ENCODE results near the gene OR10J1. TPM values are rescaled to one million over a fixed set of nuclear protein-coding genes. Genes with fewer than 3 reads are reported as not detected.

The OR10J1 gene
- total RNA-seq = not detected
- polyA plus RNA-seq = not detected

DNA sequence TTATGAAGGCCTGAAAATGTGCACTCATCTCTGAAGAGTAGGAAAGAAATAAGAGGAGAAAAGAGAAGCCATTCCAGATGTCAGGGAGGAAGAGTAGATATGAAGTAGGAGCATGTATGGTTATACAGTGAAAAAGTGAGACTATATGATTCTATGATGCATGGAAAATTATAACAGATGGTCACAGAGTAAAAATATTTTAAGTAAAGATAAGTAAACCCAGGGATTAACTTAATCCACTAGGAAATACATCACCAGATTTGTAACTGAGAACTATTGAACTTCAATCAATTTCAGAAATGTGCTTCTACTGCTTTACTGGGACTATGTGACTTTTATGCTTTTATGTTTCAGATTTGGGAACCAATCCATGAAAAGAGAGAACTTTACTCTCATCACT is at the start of gene OR10J1:
Gene OR10J1, plus strand, starts transcription at position 301 of the 400 bp plus-strand sequence. Its CDS starts 70 bp downstream, at position 371.
- no peak within 1 kb of the TSS for H3K27ac ChIP-seq (ENCODE audit: insufficient read depth, low read length, poor library complexity, severe bottlenecking)
- H3K9me3 ChIP-seq (ENCODE audit: control insufficient read depth in 2 of 2, low read length in 2 of 2) = no peaks in the 10 kb centered on the region
- H3K4me1 Mint-ChIP-seq = no peaks in the 10 kb centered on the region
- no peaks in the 10 kb centered on the region for H3K9me3 Mint-ChIP-seq
- ATAC-seq (ENCODE audit: low read depth in 2 of 2) (no peak), DNase-seq (no peak)
- no peak within 1 kb of the TSS for H3K4me3 Mint-ChIP-seq
- H3K27me3 Mint-ChIP-seq = no peaks in the 10 kb centered on the region
- H3K27me3 ChIP-seq (ENCODE audit: control insufficient read depth, insufficient read depth, low read length) = no peaks in the 10 kb centered on the region
- H3K36me3 Mint-ChIP-seq = no peaks in the 10 kb centered on the region
- H3K36me3 ChIP-seq (ENCODE audit: control insufficient read depth, insufficient read depth, low read length) = no peaks in the 10 kb centered on the region
- H3K4me1 ChIP-seq (ENCODE audit: control insufficient read depth, insufficient read depth, low read length, poor library complexity, severe bottlenecking) = no peaks in the 10 kb centered on the region
- no peak within 1 kb of the TSS for H3K27ac Mint-ChIP-seq
- H3K4me3 ChIP-seq (ENCODE audit: low read depth, low read length) = no peak within 1 kb of the TSS

DNA sequence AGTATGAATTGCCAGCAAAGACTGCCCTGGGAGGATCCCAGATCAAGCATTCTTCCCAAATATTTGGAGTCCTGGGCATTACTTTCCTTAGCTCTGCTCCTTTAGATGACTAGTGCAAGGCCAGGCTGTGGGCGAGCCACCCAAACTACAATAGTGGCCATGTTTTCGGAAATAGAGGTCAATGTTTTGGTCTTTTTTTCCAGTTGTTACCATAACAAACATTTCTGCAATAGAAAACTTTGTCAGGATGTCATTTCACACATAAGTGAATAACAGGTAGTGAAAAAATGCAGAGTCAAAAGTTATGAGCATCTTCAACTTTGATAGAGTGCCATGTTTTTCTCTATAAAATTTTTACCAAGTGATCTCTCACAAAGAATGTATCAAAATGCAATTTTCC is 32.7 kb upstream of the OR10J1 start:
- ATAC-seq (ENCODE audit: low read depth in 2 of 2) = no peak

DNA sequence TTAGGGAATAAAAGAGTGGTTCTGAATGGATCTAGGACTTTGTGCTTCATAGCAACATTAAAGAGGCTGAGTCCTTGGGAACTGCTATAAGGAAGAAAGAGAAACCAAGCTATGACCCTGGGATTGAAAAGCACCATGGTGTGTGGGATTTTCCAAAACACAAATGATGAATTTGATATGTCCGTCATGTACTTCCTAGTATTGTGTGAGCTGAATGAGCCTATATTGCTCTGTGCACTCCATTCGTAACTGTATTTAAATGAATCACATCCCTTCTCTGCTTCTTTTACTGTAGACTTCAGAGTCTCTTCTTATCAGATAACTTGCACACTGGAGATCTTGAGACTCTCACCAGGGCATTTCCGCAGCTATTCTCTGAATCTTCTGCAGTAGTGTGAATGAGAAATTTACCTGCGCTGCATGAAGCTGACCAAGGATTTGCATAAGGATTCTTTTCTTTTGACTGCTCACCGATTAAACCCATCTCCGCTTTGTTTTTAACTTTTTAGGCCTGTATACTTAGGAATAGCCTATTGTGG is 30.6 kb upstream of the OR10J1 start:
- Mint-ChIP-seq H3K27ac (no peak overlapping the region), H3K9me3 (peaks cover 0 to 11% (median 2%) of the 10 kb centered on the region in 7 donors), H3K4me1 (no peaks in the 10 kb centered on the region), H3K27me3 (no peaks in the 10 kb centered on the region), H3K36me3 (no peaks in the 10 kb centered on the region), H3K4me3 (no peak overlapping the region)
- no peak for ATAC-seq (ENCODE audit: low read depth in 2 of 2)
- Histone ChIP-seq H3K27ac (ENCODE audit: insufficient read depth, low read length, poor library complexity, severe bottlenecking) (no peak overlapping the region), H3K36me3 (ENCODE audit: control insufficient read depth, insufficient read depth, low read length) (no peaks in the 10 kb centered on the region), H3K4me1 (ENCODE audit: control insufficient read depth, insufficient read depth, low read length, poor library complexity, severe bottlenecking) (no peaks in the 10 kb centered on the region), H3K27me3 (ENCODE audit: control insufficient read depth, insufficient read depth, low read length) (no peaks in the 10 kb centered on the region), H3K9me3 (ENCODE audit: control insufficient read depth in 2 of 2, low read length in 2 of 2) (no peaks in the 10 kb centered on the region), H3K4me3 (ENCODE audit: low read depth, low read length) (no peak overlapping the region)
- no peak for DNase-seq

More for the DNA sequence above, 32.7 kb upstream of the OR10J1 start:
- peaks cover 0 to 6% (median 3%) of the 10 kb centered on the region in 7 donors for H3K9me3 Mint-ChIP-seq
- Histone ChIP-seq H3K4me3 (ENCODE audit: low read depth, low read length) (no peak overlapping the region), H3K4me1 (ENCODE audit: control insufficient read depth, insufficient read depth, low read length, poor library complexity, severe bottlenecking) (no peaks in the 10 kb centered on the region), H3K36me3 (ENCODE audit: control insufficient read depth, insufficient read depth, low read length) (no peaks in the 10 kb centered on the region), H3K27me3 (ENCODE audit: control insufficient read depth, insufficient read depth, low read length) (no peaks in the 10 kb centered on the region), H3K27ac (ENCODE audit: insufficient read depth, low read length, poor library complexity, severe bottlenecking) (no peak overlapping the region), H3K9me3 (ENCODE audit: control insufficient read depth in 2 of 2, low read length in 2 of 2) (no peaks in the 10 kb centered on the region)
- H3K36me3 Mint-ChIP-seq = no peaks in the 10 kb centered on the region
- DNase-seq = no peak
- no peaks in the 10 kb centered on the region for H3K4me1 Mint-ChIP-seq
- H3K27me3 Mint-ChIP-seq = no peaks in the 10 kb centered on the region
- no peak overlapping the region for H3K27ac Mint-ChIP-seq
- no peak overlapping the region for H3K4me3 Mint-ChIP-seq

- DNase-seq = no peak
- H3K4me1 Mint-ChIP-seq = no peaks in the 10 kb centered on the region
- H3K9me3 Mint-ChIP-seq = peaks cover 0 to 23% (median 10%) of the 10 kb centered on the region in 7 donors
- H3K4me1 ChIP-seq (ENCODE audit: control insufficient read depth, insufficient read depth, low read length, poor library complexity, severe bottlenecking) = no peaks in the 10 kb centered on the region
- no peak overlapping the region for H3K27ac Mint-ChIP-seq
- H3K9me3 ChIP-seq (ENCODE audit: control insufficient read depth in 2 of 2, low read length in 2 of 2) = peaks cover 5 to 10% of the 10 kb centered on the region in 2 experiments
- no peaks in the 10 kb centered on the region for H3K36me3 ChIP-seq (ENCODE audit: control insufficient read depth, insufficient read depth, low read length)
- H3K27me3 ChIP-seq (ENCODE audit: control insufficient read depth, insufficient read depth, low read length) = no peaks in the 10 kb centered on the region
- no peak overlapping the region for H3K4me3 Mint-ChIP-seq
- ATAC-seq (ENCODE audit: low read depth in 2 of 2) = no peak
- no peaks in the 10 kb centered on the region for H3K36me3 Mint-ChIP-seq
- H3K27me3 Mint-ChIP-seq = no peaks in the 10 kb centered on the region
- no peak overlapping the region for H3K27ac ChIP-seq (ENCODE audit: insufficient read depth, low read length, poor library complexity, severe bottlenecking)
- H3K4me3 ChIP-seq (ENCODE audit: low read depth, low read length) = no peak overlapping the region
Measured at GRCh38 chr1:159421821-159422220, 17.7 kb upstream of the OR10J1 start.

- no peaks in the 10 kb centered on the region for H3K36me3 ChIP-seq (ENCODE audit: control insufficient read depth, insufficient read depth, low read length)
- no peaks in the 10 kb centered on the region for H3K9me3 ChIP-seq (ENCODE audit: control insufficient read depth in 2 of 2, low read length in 2 of 2)
- no peaks in the 10 kb centered on the region for H3K36me3 Mint-ChIP-seq
- ATAC-seq (ENCODE audit: low read depth in 2 of 2) (no peak), DNase-seq (no peak)
- no peak overlapping the region for H3K4me3 ChIP-seq (ENCODE audit: low read depth, low read length)
- no peaks in the 10 kb centered on the region for H3K4me1 ChIP-seq (ENCODE audit: control insufficient read depth, insufficient read depth, low read length, poor library complexity, severe bottlenecking)
- H3K9me3 Mint-ChIP-seq = no peaks in the 10 kb centered on the region
- H3K27me3 ChIP-seq (ENCODE audit: control insufficient read depth, insufficient read depth, low read length) = no peaks in the 10 kb centered on the region
- H3K27ac ChIP-seq (ENCODE audit: insufficient read depth, low read length, poor library complexity, severe bottlenecking) = no peak overlapping the region
- H3K4me1 Mint-ChIP-seq = no peaks in the 10 kb centered on the region
- no peak overlapping the region for H3K27ac Mint-ChIP-seq
- H3K27me3 Mint-ChIP-seq = no peaks in the 10 kb centered on the region
- no peak overlapping the region for H3K4me3 Mint-ChIP-seq
Measured at GRCh38 chr1:159428536-159428935, 11.0 kb upstream of the OR10J1 start.

DNA sequence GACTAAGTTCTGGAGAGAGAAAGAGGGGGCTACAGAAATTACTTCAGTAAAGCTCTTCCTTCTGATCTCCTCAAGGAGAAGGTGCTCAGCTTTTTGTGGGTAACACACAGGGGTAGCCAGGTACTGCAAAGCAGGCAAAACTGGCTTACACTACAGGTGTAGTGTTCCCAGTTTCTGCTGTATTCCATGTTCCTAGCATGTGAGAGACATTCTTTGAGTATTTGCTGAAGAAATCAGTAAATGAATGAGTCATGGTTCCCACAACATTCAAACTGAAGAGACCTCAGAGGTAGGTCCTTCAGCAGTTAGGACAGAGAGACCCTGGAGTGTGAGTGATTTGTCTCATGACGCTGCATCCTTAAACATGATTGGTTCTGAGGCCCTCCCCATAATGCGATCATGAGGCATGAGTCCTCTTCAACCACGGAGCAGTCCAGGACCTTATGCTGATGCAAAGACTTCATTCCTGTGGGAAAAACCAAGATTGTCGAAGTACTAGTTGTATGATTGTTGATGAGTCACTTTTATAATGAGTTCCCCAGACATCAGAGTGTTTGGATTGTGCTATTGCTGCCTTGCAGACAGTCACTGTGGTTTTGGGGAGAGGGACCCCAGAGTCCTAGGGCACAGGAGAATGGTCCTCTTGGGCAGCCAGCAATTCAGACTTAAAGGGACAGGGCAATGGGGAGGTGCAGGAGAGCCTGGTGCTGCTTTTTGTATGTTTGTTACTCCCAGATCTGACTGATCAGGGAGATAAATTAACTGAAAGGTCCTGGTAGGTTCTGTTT is 10.3 kb upstream of the OR10J1 start:
- DNase-seq (no peak), ATAC-seq (ENCODE audit: low read depth in 2 of 2) (no peak)
- no peaks in the 10 kb centered on the region for H3K4me1 Mint-ChIP-seq
- Histone ChIP-seq H3K4me1 (ENCODE audit: control insufficient read depth, insufficient read depth, low read length, poor library complexity, severe bottlenecking) (no peaks in the 10 kb centered on the region), H3K27ac (ENCODE audit: insufficient read depth, low read length, poor library complexity, severe bottlenecking) (no peak overlapping the region), H3K27me3 (ENCODE audit: control insufficient read depth, insufficient read depth, low read length) (no peaks in the 10 kb centered on the region), H3K9me3 (ENCODE audit: control insufficient read depth in 2 of 2, low read length in 2 of 2) (no peaks in the 10 kb centered on the region), H3K36me3 (ENCODE audit: control insufficient read depth, insufficient read depth, low read length) (no peaks in the 10 kb centered on the region), H3K4me3 (ENCODE audit: low read depth, low read length) (no peak overlapping the region)
- H3K27ac Mint-ChIP-seq = no peak overlapping the region
- H3K27me3 Mint-ChIP-seq = no peaks in the 10 kb centered on the region
- H3K36me3 Mint-ChIP-seq = no peaks in the 10 kb centered on the region
- H3K9me3 Mint-ChIP-seq = no peaks in the 10 kb centered on the region
- no peak overlapping the region for H3K4me3 Mint-ChIP-seq

- DNase-seq (no peak), ATAC-seq (ENCODE audit: low read depth in 2 of 2) (no peak)
- H3K27ac Mint-ChIP-seq = no peak overlapping the region
- H3K9me3 ChIP-seq (ENCODE audit: control insufficient read depth in 2 of 2, low read length in 2 of 2) = no peaks in the 10 kb centered on the region
- H3K36me3 Mint-ChIP-seq = no peaks in the 10 kb centered on the region
- H3K4me1 Mint-ChIP-seq = no peaks in the 10 kb centered on the region
- no peaks in the 10 kb centered on the region for H3K4me1 ChIP-seq (ENCODE audit: control insufficient read depth, insufficient read depth, low read length, poor library complexity, severe bottlenecking)
- no peak overlapping the region for H3K27ac ChIP-seq (ENCODE audit: insufficient read depth, low read length, poor library complexity, severe bottlenecking)
- H3K36me3 ChIP-seq (ENCODE audit: control insufficient read depth, insufficient read depth, low read length) = no peaks in the 10 kb centered on the region
- no peak overlapping the region for H3K4me3 Mint-ChIP-seq
- H3K27me3 Mint-ChIP-seq = no peaks in the 10 kb centered on the region
- H3K27me3 ChIP-seq (ENCODE audit: control insufficient read depth, insufficient read depth, low read length) = no peaks in the 10 kb centered on the region
- no peak overlapping the region for H3K4me3 ChIP-seq (ENCODE audit: low read depth, low read length)
- no peaks in the 10 kb centered on the region for H3K9me3 Mint-ChIP-seq
Measured at GRCh38 chr1:159430985-159431384, 8.5 kb upstream of the OR10J1 start.

DNA sequence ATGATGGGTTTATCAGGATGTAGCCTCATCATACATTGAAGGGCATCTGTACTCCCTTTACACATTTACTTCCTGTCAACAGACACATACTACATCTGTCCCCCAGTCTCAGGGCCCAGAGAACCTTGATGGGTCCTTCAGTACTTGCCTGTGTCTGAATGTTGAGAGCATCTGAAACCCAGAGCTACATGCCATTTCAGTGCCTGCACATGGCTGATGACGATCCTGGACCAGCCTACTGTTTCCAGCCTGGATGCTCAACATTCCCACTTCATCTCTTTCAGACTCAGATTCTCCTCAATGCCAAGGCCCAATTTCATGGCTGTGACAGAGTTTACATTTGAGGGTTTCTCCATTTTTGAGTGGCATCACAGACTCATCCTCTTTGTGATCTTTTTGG is 7.6 kb upstream of the OR10J1 start, which contains the start of gene OR10J4:
Gene OR10J4, plus strand, starts transcription at position 301 of the 400 bp plus-strand sequence.
- Histone ChIP-seq H3K4me3 (ENCODE audit: low read depth, low read length) (no peak within 1 kb of the TSS), H3K27me3 (ENCODE audit: control insufficient read depth, insufficient read depth, low read length) (no peaks in the 10 kb centered on the region), H3K4me1 (ENCODE audit: control insufficient read depth, insufficient read depth, low read length, poor library complexity, severe bottlenecking) (no peaks in the 10 kb centered on the region), H3K9me3 (ENCODE audit: control insufficient read depth in 2 of 2, low read length in 2 of 2) (no peaks in the 10 kb centered on the region), H3K36me3 (ENCODE audit: control insufficient read depth, insufficient read depth, low read length) (no peaks in the 10 kb centered on the region), H3K27ac (ENCODE audit: insufficient read depth, low read length, poor library complexity, severe bottlenecking) (no peak within 1 kb of the TSS)
- H3K36me3 Mint-ChIP-seq = no peaks in the 10 kb centered on the region
- H3K4me3 Mint-ChIP-seq = no peak within 1 kb of the TSS
- ATAC-seq (ENCODE audit: low read depth in 2 of 2) (no peak), DNase-seq (no peak)
- no peaks in the 10 kb centered on the region for H3K27me3 Mint-ChIP-seq
- H3K27ac Mint-ChIP-seq = no peak within 1 kb of the TSS
- no peaks in the 10 kb centered on the region for H3K9me3 Mint-ChIP-seq
- H3K4me1 Mint-ChIP-seq = no peaks in the 10 kb centered on the region

Measured in CD4-positive, CD25-positive, alpha-beta regulatory T cell (primary cell).